Ectodermal cell (in vitro differentiated cells): ENCODE measurements around the gene JMJD1C. TPM values are rescaled to one million over a fixed set of nuclear protein-coding genes. Genes with fewer than 3 reads are reported as not detected.
A peak's percentile ranks its signal among the peaks of the same experiment; 100 is the strongest.
"Not testable (repeated sequence)": the region's sequence is repeated elsewhere in the genome, so short reads cannot be mapped to it uniquely, and the experiment has no call there.

Experiments used
- H3K27ac ChIP-seq: 2 replicates; pipeline ENCODE4 v1.7.0; 2013; ENCODE audit warnings: mild to moderate bottlenecking, low read depth, low read length; ENCODE audit not compliant: insufficient read depth, poor library complexity, severe bottlenecking
- H3K27me3 ChIP-seq: 2 replicates; pipeline ENCODE4 v1.7.0; 2013; ENCODE audit warnings: mild to moderate bottlenecking, low read length; ENCODE audit not compliant: insufficient read depth, control insufficient read depth, poor library complexity, severe bottlenecking
- H3K36me3 ChIP-seq: one replicate; pipeline ENCODE4 v1.7.0; 2013; ENCODE audit warnings: low read length; ENCODE audit not compliant: control insufficient read depth, insufficient read depth
- H3K4me1 ChIP-seq: one replicate; pipeline ENCODE4 v1.7.0; 2013; ENCODE audit warnings: low read length; ENCODE audit not compliant: control insufficient read depth, insufficient read depth
- H3K4me3 ChIP-seq: 2 replicates; pipeline ENCODE4 v1.7.0; 2013; ENCODE audit warnings: low read depth, low read length, control low read depth; ENCODE audit not compliant: insufficient read depth
- H3K9me3 ChIP-seq: 2 replicates; pipeline ENCODE4 v1.7.0; 2013; ENCODE audit warnings: mild to moderate bottlenecking, low read length, moderate library complexity; ENCODE audit not compliant: control insufficient read depth
- whole genome bisulfite sequencing, 2 experiments: methylation state at CpG; one replicate each; pipeline ENCODE4 v1.1.7; 2013; ENCODE audit warnings: missing lambda C conversion rate in 2 of 2; 5-methylcytosine and 5-hydroxymethylcytosine counted together
- polyA plus RNA-seq, 4 experiments: library from polyadenylated mRNA; stranded (reverse); fragments of 50-300 nt; gene quantifications; one replicate each; pipeline ENCODE4 v1.2.3, GENCODE V29; 2013

Gene JMJD1C
- polyA plus RNA-seq (2013, experiment 1 of 4) = 65.9 TPM
- polyA plus RNA-seq (2013, experiment 2 of 4) = 78.3 TPM
- polyA plus RNA-seq (2013, experiment 3 of 4) = 51.9 TPM
- polyA plus RNA-seq (2013, experiment 4 of 4) = 61.6 TPM

GRCh38 chr10:63465293-63466143 lies at the start of gene JMJD1C:
Gene JMJD1C (minus strand): TSS chr10:63465977. CDS start chr10:63465662, 315 bp downstream.
- H3K27ac ChIP-seq = peak within 1 kb of the TSS; percentile 95
- peak within 1 kb of the TSS; percentile 85 for H3K4me3 ChIP-seq
- no peaks in the 10 kb centered on the region for H3K27me3 ChIP-seq
- H3K4me1 ChIP-seq = peaks cover 11% of the 10 kb centered on the region
- H3K9me3 ChIP-seq = no peaks in the 10 kb centered on the region
- H3K36me3 ChIP-seq = no peaks in the 10 kb centered on the region
- 0% methylated on average over 99 of the region's 99 CpGs for WGBS, 2 experiments

DNA sequence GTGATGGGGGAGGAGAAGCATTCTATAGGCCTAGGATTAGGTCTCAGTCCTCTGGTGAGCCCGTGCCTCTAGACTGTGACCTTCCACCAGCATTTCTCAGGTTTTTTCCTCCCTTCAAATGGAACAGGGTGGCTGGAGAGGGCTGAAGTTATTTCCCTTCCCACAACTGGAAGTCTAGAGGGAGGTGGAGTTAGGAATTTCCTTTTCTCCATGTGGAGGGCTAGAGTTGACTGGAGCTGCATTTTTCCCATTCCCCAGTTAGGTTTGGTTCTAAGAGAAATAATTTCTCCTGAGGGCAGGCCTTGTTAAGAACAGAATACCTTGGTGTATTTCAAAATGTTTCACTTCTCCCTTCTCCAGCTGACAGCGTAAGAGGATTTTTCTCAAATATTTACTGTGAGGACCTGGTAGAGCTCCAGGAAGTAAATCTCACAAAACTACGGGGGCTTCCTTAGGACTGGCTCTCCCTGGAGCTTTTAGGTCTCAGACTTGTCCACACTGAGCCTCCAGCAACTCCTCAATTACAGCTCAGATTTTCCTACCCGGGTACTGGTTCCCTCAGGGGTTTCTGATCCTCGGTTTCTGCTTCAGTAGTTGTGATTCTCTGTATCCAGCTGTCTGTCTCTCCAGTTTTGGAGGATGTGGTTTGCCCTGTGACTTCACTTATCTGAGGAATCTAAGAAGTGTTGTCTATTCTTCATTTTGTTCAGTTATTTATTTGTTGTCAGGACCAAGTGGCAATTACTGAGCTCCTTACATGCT lies 49.4 kb upstream of the JMJD1C start:
- Histone ChIP-seq H3K27ac (peak overlapping the region; percentile 78), H3K36me3 (no peaks in the 10 kb centered on the region), H3K4me3 (no peak overlapping the region), H3K4me1 (no peaks in the 10 kb centered on the region), H3K9me3 (no peaks in the 10 kb centered on the region), H3K27me3 (no peaks in the 10 kb centered on the region)
- 56 to 63% methylated on average over 5 of the region's 5 CpGs for WGBS, 2 experiments

GRCh38 chr10:63506554-63506953 lies 40.8 kb upstream of the JMJD1C start:
- H3K9me3 ChIP-seq = no peaks in the 10 kb centered on the region
- no peaks in the 10 kb centered on the region for H3K4me1 ChIP-seq
- no peaks in the 10 kb centered on the region for H3K27me3 ChIP-seq
- H3K36me3 ChIP-seq = no peaks in the 10 kb centered on the region
- WGBS, 2 experiments = 94 to 100% methylated on average over 1 of the region's 1 CpG
- H3K4me3 ChIP-seq = no peak overlapping the region
- no peak overlapping the region for H3K27ac ChIP-seq

- no peak overlapping the region for H3K4me3 ChIP-seq
- H3K27ac ChIP-seq = no peak overlapping the region
- WGBS, 2 experiments = 95 to 96% methylated on average over 2 of the region's 2 CpGs
- H3K4me1 ChIP-seq = no peaks in the 10 kb centered on the region
- H3K36me3 ChIP-seq = no peaks in the 10 kb centered on the region
- no peaks in the 10 kb centered on the region for H3K27me3 ChIP-seq
- no peaks in the 10 kb centered on the region for H3K9me3 ChIP-seq
These were observed 39.8 kb upstream of the JMJD1C start for GRCh38 chr10:63505562-63505961.

DNA sequence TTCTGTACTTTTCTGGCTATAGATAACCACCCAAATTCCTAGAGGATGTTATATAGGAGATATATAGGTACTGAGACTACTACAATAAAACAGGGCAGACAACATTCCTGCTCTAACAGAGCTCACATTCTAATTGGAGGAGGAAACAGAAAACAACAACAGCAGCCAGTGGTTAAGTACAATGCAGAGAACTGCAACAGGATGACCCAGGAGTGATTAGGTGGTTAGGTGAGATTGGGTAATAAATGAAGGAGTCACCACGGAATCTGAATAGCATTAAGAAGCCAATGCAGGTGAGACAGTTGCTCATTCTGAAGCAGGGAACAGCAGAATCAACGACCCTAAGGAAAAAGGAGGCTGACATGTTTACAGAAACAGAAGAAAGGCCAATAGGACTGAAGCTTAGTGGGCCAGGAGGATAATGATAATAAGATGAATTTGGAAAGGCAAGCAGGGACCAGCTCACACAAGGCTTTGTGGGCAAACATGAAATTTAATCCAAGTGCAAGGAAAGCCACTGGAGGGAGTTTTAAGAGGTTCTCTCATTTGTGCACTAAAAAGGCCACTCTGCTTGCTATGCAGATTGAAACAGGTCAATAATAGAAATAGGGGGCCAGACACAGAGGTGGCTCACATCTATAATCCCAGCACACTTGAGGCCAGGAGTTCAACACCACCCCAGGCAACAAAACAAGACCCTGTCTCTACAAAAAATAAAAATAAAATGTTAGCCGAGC lies 38.5 kb upstream of the JMJD1C start:
- Histone ChIP-seq H3K4me1 (no peaks in the 10 kb centered on the region), H3K27ac (peak overlapping the region; percentile 20), H3K36me3 (no peaks in the 10 kb centered on the region), H3K4me3 (no peak overlapping the region), H3K9me3 (no peaks in the 10 kb centered on the region), H3K27me3 (no peaks in the 10 kb centered on the region)
- 56 to 60% methylated on average over 3 of the region's 3 CpGs for WGBS, 2 experiments

DNA sequence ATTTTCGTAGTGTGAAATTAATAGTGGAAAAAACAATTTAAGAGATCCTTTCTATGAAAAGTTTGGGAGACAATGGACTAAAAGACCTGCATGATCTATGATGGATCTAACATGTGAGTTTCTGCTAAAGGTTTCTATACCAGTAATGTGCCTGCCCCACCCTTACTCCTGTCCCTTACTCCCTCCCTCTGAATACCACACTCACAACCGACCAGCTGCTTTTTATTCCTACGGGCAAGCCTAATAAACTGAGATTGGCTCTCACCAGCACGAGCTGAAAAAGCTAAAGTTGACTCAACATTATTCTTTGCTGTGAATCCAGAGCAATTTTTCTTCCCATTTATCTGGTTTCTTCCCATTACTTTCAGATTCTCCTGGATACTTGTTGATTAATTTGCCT lies 37.6 kb upstream of the JMJD1C start:
- H3K36me3 ChIP-seq = no peaks in the 10 kb centered on the region
- H3K4me1 ChIP-seq = no peaks in the 10 kb centered on the region
- H3K27ac ChIP-seq = no peak overlapping the region
- H3K9me3 ChIP-seq = no peaks in the 10 kb centered on the region
- no peak overlapping the region for H3K4me3 ChIP-seq
- 78 to 90% methylated on average over 4 of the region's 4 CpGs for WGBS, 2 experiments
- no peaks in the 10 kb centered on the region for H3K27me3 ChIP-seq

DNA sequence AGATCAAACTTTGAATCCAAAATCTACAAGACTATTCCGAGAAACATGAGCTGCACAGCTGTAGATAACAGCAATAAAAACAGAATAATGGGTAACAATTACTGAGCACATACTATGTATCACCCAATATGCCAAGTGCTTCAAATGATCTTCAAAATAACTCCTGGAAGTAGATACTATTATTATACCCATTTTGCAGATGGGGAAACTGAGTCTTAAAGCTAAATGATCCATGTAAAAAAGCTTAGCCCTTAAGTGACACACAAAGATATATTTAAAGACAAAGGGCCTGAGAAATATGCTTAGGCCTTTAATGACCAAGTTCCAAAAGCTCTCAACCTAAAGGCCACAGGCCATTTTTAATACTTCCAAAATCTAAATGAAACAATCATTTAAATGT lies 37.1 kb upstream of the JMJD1C start:
- H3K36me3 ChIP-seq = no peaks in the 10 kb centered on the region
- no peaks in the 10 kb centered on the region for H3K4me1 ChIP-seq
- no peaks in the 10 kb centered on the region for H3K27me3 ChIP-seq
- H3K4me3 ChIP-seq = no peak overlapping the region
- no peaks in the 10 kb centered on the region for H3K9me3 ChIP-seq
- WGBS, 2 experiments = 100% methylated on average over 1 of the region's 1 CpG
- H3K27ac ChIP-seq = no peak overlapping the region

DNA sequence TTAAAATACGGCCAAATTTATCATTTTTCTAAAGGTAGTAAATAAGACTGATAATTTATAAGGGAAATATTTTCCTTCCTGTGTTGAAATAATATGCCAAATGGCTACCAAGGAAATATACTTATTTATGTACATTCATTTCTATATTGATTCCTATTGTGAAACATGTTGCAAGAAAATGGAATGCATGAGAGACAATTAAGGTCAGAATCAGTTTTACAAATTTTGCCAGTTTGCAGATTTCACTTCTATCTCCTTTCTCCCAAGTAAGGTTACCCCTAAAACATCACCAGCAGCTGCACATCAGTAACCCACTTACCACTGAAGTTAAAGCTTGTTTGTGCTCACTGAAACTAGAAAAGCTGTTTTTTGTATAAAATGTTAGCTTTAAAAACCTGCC lies 36.2 kb upstream of the JMJD1C start:
- Histone ChIP-seq H3K4me1 (no peaks in the 10 kb centered on the region), H3K36me3 (no peaks in the 10 kb centered on the region), H3K9me3 (no peaks in the 10 kb centered on the region), H3K27me3 (no peaks in the 10 kb centered on the region), H3K27ac (no peak overlapping the region), H3K4me3 (no peak overlapping the region)
- WGBS, 2 experiments = 100% methylated on average over 1 of the region's 1 CpG; no CpG with 5 or more reads in 1 of the 2 experiments

DNA sequence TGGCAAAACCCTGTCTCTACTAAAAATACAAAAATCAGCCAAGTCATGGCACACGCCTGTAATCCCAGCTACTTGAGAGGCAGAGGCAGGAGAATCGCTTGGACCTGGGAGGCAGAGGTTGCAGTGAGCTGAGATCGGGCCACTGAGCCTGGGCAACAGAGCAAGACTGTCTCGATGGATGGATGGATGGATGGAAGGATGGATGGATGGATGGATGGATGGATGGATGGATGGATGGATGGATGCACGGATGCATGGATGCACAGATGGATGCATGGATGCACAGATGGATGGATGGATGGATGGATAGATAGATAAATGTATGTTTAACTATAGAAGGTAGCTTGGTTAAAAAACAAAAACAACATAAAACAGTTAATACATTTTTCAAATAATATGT lies 34.8 kb upstream of the JMJD1C start:
- H3K4me1 ChIP-seq, H3K27ac ChIP-seq, H3K36me3 ChIP-seq, H3K9me3 ChIP-seq, H3K27me3 ChIP-seq, H3K4me3 ChIP-seq: not testable (repeated sequence)
- WGBS, 2 experiments = 92 to 96% methylated on average over 5 of the region's 5 CpGs

DNA sequence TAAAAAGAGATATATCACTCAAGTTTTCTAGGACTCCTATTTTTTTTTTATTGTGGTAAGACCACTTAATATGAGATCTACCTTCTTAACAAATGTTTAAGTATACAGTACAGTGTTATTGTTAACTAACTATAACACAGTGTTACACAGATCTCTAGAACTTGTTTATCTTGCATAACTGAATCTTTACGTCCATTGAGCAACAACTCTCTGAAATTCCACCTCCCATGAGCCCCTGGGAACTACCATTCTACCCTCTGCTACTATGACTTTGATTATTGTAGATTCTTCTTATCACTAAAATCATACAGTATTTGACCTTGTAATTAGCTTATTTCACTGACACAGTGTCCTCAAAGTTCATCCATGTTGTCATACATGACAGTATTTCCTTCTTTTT lies 32.9 kb upstream of the JMJD1C start:
- Histone ChIP-seq H3K27ac (no peak overlapping the region), H3K4me3 (no peak overlapping the region), H3K4me1 (no peaks in the 10 kb centered on the region), H3K27me3 (no peaks in the 10 kb centered on the region), H3K36me3 (no peaks in the 10 kb centered on the region), H3K9me3 (no peaks in the 10 kb centered on the region)
- 78 to 96% methylated on average over 1 of the region's 1 CpG for WGBS, 2 experiments
